Large intestine (tissue), 3 donors: ENCODE results near the gene H2AZ1. TPM values are rescaled to one million over a fixed set of nuclear protein-coding genes. Genes with fewer than 3 reads are reported as not detected.

Source experiments
- DNase-seq, 2 donors: peaks; one replicate each; pipeline versions ENCODE4 v3.0.0 to v3.0.0-alpha.2; 2013
- H3K27ac ChIP-seq: one replicate; pipeline ENCODE4 v1.5.1; 2013; ENCODE audit warnings: low read length
- H3K27me3 ChIP-seq: 2 replicates; pipeline ENCODE4 v1.6.1; 2013; ENCODE audit warnings: low read length; ENCODE audit not compliant: control insufficient read depth, insufficient read depth
- H3K36me3 ChIP-seq: 2 replicates; pipeline ENCODE4 v1.6.1; 2013; ENCODE audit warnings: low read length; ENCODE audit not compliant: control insufficient read depth, insufficient read depth
- H3K4me1 ChIP-seq: one replicate; pipeline ENCODE4 v1.6.1; 2013; ENCODE audit warnings: low read length; ENCODE audit not compliant: control insufficient read depth, insufficient read depth
- H3K4me3 ChIP-seq: one replicate; pipeline ENCODE4 v1.5.1; 2013; ENCODE audit warnings: low read length
- H3K9me3 ChIP-seq: one replicate; pipeline ENCODE4 v1.6.1; 2013; ENCODE audit warnings: mild to moderate bottlenecking, low read depth, low read length, moderate library complexity; ENCODE audit not compliant: control insufficient read depth
- WGBS: methylation state at CpG from one replicate; pipeline ENCODE4 v1.1.5; 2013; ENCODE audit warnings: low lambda C conversion rate; ENCODE audit not compliant: insufficient coverage; 5-methylcytosine and 5-hydroxymethylcytosine counted together
- polyA plus RNA-seq: library from polyadenylated mRNA; unstranded; fragments of 120-200 nt; gene quantifications from one replicate; pipeline ENCODE4 v1.2.1, GENCODE V29; 2013

Gene H2AZ1
- polyA plus RNA-seq, 1 donor: 241 TPM

DNA sequence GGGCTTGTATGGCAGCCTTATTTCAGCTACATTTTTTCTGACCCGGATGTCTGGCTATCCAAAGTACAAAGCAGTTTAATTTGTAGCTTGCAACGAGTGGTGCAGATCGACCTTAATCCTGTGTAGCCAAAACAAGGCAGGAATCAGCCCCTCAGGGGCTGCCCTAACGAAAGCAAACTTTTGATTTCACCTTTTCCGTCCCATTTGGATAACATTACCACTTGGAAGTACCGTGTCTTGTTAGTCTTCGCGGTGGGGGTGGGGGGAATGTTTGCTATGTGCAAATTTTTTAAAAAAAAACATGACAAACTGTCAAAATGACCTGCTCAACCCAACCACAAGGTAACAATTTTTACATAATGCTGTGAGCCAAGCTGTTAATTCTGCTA is 2.9 kb downstream of the H2AZ1 start:
- H3K9me3 ChIP-seq: no peaks in the 10 kb centered on the region
- no peaks in the 10 kb centered on the region for H3K27me3 ChIP-seq
- 10% methylated on average over 2 of the region's 8 CpGs for WGBS
- peak overlapping the region; percentile 83 for H3K4me3 ChIP-seq
- H3K27ac ChIP-seq: peak overlapping the region; percentile 99
- no peak for DNase-seq
- peaks cover 3% of the 10 kb centered on the region for H3K36me3 ChIP-seq
- H3K4me1 ChIP-seq: peaks cover 14% of the 10 kb centered on the region

DNA sequence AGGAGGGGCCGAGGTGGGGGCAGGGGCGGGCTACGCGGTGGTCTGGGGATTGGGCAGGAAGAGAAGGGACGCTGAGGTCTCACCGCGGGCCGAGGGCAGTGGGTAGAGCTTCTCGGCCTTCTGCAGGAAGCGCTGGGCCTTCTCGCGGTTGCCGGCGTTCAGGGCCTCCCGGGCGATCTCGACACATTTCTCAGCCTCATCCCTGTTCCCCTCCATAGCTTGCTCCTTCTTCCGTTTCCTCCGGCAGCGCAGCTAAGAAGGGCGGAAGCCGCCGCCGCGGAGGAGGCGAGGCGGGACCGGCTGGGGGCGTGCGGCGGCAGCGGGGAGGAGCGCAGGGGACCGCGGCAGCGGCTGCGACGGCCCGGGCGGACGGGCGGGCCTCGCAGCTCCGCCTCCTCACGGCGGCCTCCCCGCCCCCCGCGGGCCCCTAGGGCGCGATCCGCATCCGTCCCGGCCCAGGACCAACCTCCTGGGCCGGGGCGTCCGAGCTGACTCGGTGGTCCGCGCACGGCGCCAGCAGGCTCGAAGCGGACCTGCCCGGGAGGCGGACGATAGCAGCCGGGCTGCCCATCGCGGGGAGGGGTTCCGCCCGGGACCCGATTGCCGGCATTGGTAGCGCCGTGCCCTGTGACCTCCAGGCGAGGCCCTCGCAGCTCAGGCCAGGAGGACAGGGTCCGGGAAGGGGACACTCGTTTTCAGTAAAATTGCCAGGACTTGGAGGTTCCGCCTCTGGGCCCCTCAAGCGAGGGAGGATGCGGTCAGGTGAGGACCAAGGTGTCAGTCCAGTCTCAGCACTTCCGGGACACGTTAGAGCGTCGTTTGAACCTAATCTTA is 3.5 kb downstream of the H2AZ1 start, which contains the start of gene DNAJB14:
Gene DNAJB14 (minus strand): TSS at position 263 of the 834 bp plus-strand sequence. CDS start 47 bp downstream, at position 216.
- Histone ChIP-seq H3K4me1 (peaks cover 14% of the 10 kb centered on the region), H3K36me3 (peaks cover 3% of the 10 kb centered on the region), H3K9me3 (no peaks in the 10 kb centered on the region), H3K27me3 (no peaks in the 10 kb centered on the region), H3K27ac (peak within 1 kb of the TSS; percentile 99), H3K4me3 (peak within 1 kb of the TSS; percentile 83)
- DNase-seq: peak; percentile 72 to 92
- WGBS: no CpG with 5 or more reads among the region's 87 CpGs

- peak overlapping the region; percentile 71 for H3K4me3 ChIP-seq
- WGBS: no CpG with 5 or more reads among the region's 25 CpGs
- no peaks in the 10 kb centered on the region for H3K27me3 ChIP-seq
- peak; percentile 18 to 64 for DNase-seq
- no peaks in the 10 kb centered on the region for H3K9me3 ChIP-seq
- H3K27ac ChIP-seq: peak overlapping the region; percentile 99
- peaks cover 3% of the 10 kb centered on the region for H3K36me3 ChIP-seq
- peaks cover 14% of the 10 kb centered on the region for H3K4me1 ChIP-seq
Measured at GRCh38 chr4:99945718-99946355, 4.2 kb downstream of the H2AZ1 start.

GRCh38 chr4:99943904-99944437 is 6.1 kb downstream of the H2AZ1 start:
- WGBS: no CpG with 5 or more reads among the region's 2 CpGs
- Histone ChIP-seq H3K27me3 (no peaks in the 10 kb centered on the region), H3K4me1 (peaks cover 14% of the 10 kb centered on the region), H3K36me3 (peaks cover 3% of the 10 kb centered on the region), H3K4me3 (no peak overlapping the region), H3K27ac (no peak overlapping the region), H3K9me3 (no peaks in the 10 kb centered on the region)
- no peak for DNase-seq

DNA sequence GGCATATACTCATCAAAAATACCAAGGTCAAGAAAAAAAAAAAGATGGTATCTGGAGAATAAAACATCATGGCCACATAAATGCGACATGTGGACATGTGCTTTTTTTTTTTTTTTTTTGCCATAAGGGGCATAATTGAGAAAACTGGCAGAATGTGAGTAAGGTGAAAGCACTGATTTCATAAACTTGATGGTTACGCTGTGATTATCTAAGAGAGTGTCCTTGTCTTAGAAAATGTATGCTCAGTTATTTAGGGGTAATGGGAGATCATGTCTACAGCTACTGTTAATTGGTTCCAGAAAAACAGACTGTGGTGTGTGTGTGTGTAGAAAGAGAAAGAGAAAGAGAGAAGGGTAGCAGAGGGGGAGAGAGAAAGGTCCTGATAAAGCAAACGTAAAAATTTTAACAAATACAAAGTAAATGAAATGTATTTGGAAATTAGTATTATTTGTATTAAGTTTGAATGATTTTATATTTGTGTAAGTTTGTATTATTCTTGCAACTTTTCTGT is 11.8 kb downstream of the H2AZ1 start:
- no peak for DNase-seq
- 100% methylated on average over 1 of the region's 3 CpGs for WGBS
- Histone ChIP-seq H3K9me3 (peaks cover 23% of the 10 kb centered on the region), H3K36me3 (peaks cover 9% of the 10 kb centered on the region), H3K4me3 (no peak overlapping the region), H3K27ac (no peak overlapping the region), H3K4me1 (no peaks in the 10 kb centered on the region), H3K27me3 (no peaks in the 10 kb centered on the region)

DNA sequence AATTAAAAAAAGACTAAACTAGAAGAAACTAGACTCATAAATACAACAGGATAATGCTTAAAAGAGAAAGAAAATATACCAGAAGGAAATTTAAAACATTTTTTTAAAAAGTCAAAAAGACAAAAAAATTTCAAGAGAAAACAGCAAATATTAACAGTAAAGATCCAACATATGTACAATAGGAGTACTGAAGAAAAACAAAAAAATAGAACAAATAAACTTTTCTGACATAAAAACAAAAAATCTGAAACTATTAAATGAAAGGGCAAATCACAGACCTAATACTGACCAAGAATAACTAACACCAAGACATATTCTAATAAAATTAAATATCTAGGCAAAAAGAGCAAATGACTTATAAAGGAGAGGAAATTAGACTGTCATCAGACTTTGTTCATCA is 15.2 kb downstream of the H2AZ1 start:
- Histone ChIP-seq H3K9me3 (peaks cover 37% of the 10 kb centered on the region), H3K4me1 (no peaks in the 10 kb centered on the region), H3K4me3 (no peak overlapping the region), H3K36me3 (peaks cover 9% of the 10 kb centered on the region), H3K27me3 (no peaks in the 10 kb centered on the region), H3K27ac (no peak overlapping the region)
- no peak for DNase-seq

DNA sequence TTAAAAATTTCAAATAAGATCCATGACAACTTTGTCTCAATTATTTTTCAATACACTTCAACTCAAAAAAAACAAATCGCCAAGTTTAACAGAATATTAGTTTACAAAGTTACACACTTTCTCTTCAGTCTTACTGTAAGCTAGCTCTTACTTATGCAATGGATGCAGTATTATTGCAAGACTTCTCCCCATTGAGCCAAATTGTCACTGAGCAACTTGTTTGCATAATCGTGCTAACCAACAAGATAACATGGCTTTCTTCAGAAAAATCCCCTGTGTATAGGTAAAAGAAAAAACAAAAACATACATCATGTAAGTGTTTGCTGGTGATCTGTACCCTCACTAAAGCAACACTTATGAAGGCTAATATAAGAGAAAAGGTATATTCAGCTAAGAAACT is 22.5 kb downstream of the H2AZ1 start:
- no peak for DNase-seq
- Histone ChIP-seq H3K4me1 (no peaks in the 10 kb centered on the region), H3K27me3 (no peaks in the 10 kb centered on the region), H3K27ac (no peak overlapping the region), H3K4me3 (no peak overlapping the region), H3K9me3 (peaks cover 9% of the 10 kb centered on the region), H3K36me3 (peaks cover 10% of the 10 kb centered on the region)
- WGBS: 100% methylated on average over 1 of the region's 2 CpGs

- peaks cover 8% of the 10 kb centered on the region for H3K4me1 ChIP-seq
- no peak for DNase-seq
- no peaks in the 10 kb centered on the region for H3K27me3 ChIP-seq
Measured at GRCh38 chr4:99921174-99921573, 28.9 kb downstream of the H2AZ1 start.

DNA sequence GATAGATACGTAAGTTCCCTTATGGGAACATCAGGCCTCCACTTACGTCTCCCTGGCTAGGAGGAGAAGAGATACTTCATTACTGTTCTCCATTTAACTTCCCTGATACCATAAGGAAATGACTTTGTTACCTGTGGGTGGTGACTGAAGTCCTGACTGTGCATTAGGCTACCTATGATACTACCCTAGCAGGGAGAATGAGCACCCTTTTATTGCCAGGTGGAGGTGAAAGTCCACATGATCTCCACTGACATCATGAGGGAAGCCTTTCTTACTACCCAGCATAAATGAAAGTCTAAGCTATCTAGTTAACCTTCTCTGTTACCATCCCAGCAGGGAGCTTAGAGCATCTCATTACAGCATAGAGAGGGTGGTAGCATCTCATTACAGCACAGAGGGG is 31.4 kb downstream of the H2AZ1 start:
- peak; percentile 85 to 95 for DNase-seq
- no peaks in the 10 kb centered on the region for H3K27me3 ChIP-seq
- H3K4me1 ChIP-seq: peaks cover 8% of the 10 kb centered on the region
- H3K9me3 ChIP-seq: peaks cover 7% of the 10 kb centered on the region
- no peak overlapping the region for H3K4me3 ChIP-seq
- H3K36me3 ChIP-seq: peaks cover 24% of the 10 kb centered on the region
- H3K27ac ChIP-seq: peak overlapping the region; percentile 86
- WGBS: no CpG with 5 or more reads among the region's 2 CpGs

More at GRCh38 chr4:99921174-99921573, 28.9 kb downstream of the H2AZ1 start:
- peaks cover 7% of the 10 kb centered on the region for H3K9me3 ChIP-seq
- H3K4me3 ChIP-seq: no peak overlapping the region
- no peak overlapping the region for H3K27ac ChIP-seq
- peaks cover 16% of the 10 kb centered on the region for H3K36me3 ChIP-seq
- no CpG with 5 or more reads among the region's 3 CpGs for WGBS

- WGBS: 93% methylated on average over 3 of the region's 3 CpGs
- no peak for DNase-seq
- Histone ChIP-seq H3K4me3 (no peak overlapping the region), H3K4me1 (peaks cover 8% of the 10 kb centered on the region), H3K27ac (peak overlapping the region; percentile 86), H3K27me3 (no peaks in the 10 kb centered on the region), H3K9me3 (peaks cover 7% of the 10 kb centered on the region), H3K36me3 (peaks cover 24% of the 10 kb centered on the region)
Measured at GRCh38 chr4:99917575-99917974, 32.5 kb downstream of the H2AZ1 start.
